GM19239 (cell line): ENCODE data around the gene AKIRIN1.
"Not testable (repeated sequence)": the region's sequence is repeated elsewhere in the genome, so short reads cannot be mapped to it uniquely, and the experiment has no call there.

Source experiments
- DNase-seq: peaks from one replicate; pipeline ENCODE4 v3.0.0; 2011; ENCODE audit warnings: low spot score; ENCODE audit not compliant: insufficient read length
- FAIRE-seq: peaks from 2 replicates; lab custom pipeline; 2011; peaks lifted over from hg19 to GRCh38; lab: Jason Lieb, UNC

Gene AKIRIN1

GRCh38 chr1:39036678-39037077 is 45.6 kb downstream of the AKIRIN1 start:
- FAIRE-seq (no peak), DNase-seq (no peak)

- DNase-seq (no peak), FAIRE-seq (no peak)
These were observed 52.4 kb downstream of the AKIRIN1 start for GRCh38 chr1:39043513-39043912.

GRCh38 chr1:39044762-39045161 is 53.7 kb downstream of the AKIRIN1 start:
- DNase-seq (no peak), FAIRE-seq (no peak)

DNA sequence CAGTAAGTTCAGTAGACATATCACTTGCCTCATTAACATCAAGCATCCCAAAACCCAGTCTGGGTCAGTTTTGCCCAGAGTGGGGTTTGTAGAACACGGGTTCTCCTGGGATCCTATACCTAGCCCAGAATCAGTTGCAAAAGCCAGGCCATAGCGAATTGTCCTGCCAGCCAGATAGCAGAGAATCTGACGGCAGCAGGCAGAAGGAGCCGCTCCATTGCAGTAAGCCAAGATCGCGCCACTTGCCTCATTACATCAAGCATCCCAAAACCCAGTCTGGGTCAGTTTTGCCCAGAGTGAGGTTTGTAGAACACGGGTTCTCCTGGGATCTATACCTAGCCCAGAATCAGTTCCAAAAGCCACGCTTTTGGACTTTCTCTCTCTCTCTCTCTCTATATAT is 54.2 kb downstream of the AKIRIN1 start:
- no peak for FAIRE-seq
- DNase-seq, result no peak

GRCh38 chr1:39046613-39047210 is 55.6 kb downstream of the AKIRIN1 start:
- DNase-seq, result no peak
- FAIRE-seq, result no peak

GRCh38 chr1:39047374-39048229 is 56.5 kb downstream of the AKIRIN1 start:
- FAIRE-seq, result no peak

DNA sequence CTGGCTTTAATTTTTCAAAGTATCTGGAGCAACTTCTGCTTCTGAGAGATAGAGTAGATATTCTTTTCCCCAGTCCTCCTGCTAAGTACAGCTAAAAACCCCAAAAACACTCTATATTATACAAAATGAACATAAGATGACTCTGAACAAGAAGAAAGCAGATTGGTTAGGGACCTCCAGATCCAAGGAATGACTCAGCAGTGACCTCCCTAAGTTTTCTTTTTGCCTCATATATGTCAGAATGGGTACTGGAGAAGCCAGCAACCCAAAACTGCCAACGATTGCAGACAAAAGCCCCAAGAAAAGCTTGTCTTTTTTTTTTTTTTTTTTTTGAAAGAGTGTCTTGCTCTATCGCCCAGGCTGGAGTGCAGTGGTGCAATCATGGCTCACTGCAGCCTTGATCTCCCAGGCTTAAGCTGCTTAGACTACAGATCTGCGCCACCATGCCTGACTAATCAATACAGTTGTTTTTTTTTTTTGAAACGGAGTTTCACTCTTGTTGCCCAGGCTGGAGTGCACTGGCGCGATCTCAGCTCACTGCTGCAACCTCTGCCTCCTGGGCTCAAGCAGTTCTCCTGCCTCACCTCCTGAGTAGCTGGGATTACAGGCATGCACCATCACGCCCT is 57.8 kb downstream of the AKIRIN1 start:
- no peak for DNase-seq
- FAIRE-seq, result no peak

More at GRCh38 chr1:39047374-39048229, 56.5 kb downstream of the AKIRIN1 start:
- DNase-seq, result no peak

GRCh38 chr1:39050001-39050400 is 58.9 kb downstream of the AKIRIN1 start:
- DNase-seq (no peak), FAIRE-seq (no peak)

DNA sequence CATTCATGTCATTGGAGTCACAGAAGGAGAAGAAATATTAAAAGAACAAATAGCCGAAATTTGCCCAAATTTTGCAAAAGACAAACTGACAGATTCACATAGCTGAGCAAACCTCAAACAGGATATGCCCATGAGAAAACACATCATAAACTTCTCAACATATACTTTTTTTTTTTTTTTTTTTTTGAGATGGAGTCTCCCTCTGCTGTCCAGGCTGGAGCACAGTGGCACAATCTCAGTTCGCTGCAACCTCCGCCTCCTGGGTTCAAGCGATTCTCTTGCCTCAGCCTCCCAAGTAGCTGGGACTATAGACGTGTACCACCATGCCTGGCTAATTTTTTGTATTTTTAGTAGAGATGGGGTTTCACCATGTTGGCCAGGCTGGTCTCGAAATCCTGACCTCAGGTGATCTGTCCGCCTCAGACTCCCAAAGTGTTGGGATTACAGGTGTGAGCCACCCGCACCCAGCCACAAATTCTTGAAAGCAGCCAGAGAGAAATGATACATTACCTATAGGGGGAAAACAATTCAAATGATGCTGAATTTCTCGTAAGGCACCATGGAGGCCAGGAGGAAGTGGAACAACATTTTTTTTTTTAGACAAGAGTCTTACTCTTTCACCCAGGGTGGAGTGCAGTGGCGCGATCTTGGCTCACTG is 60.2 kb downstream of the AKIRIN1 start:
- not testable (repeated sequence) for FAIRE-seq, DNase-seq

GRCh38 chr1:39051956-39052355 is 60.9 kb downstream of the AKIRIN1 start:
- DNase-seq (no peak), FAIRE-seq (no peak)

GRCh38 chr1:39055213-39055710 is 64.2 kb downstream of the AKIRIN1 start:
- not testable (repeated sequence) for DNase-seq, FAIRE-seq
